Hindlimb muscle (tissue), 1 donor: Measurements from ENCODE around the gene TRIO. TPM values are rescaled to one million over a fixed set of nuclear protein-coding genes. Genes with fewer than 3 reads are reported as not detected.

ENCODE experiments used
- DNase-seq: peaks from one replicate; pipeline ENCODE4 v3.0.0-alpha.2; 2013
- polyA plus RNA-seq: library from polyadenylated mRNA; unstranded; fragments of 120-200 nt; gene quantifications from one replicate; pipeline ENCODE4 v1.2.1, GENCODE V29; 2013; ENCODE audit not compliant: insufficient read length

TRIO gene
- polyA plus RNA-seq, 1 donor, result 181 TPM

DNA sequence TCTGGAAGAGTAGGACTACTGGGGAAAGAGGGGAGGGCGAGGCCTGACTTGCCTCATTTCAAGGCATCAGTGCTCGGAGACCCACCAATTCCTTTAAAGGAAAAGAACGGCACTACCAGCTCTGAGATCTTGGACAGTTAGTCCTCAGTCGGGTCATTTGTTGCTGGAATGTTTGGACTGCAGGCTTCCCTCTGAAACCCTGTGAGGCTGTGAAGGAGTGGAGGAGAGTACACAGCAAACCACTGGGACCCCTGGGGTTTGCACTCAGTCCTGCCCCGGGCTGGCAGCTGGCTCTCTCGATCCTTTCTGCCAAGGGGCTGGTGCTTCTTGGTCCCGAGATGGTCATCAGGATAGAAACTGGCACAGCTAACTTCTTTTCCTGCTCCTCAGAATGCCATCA lies 194.5 kb downstream of the TRIO start:
- no peak for DNase-seq

DNA sequence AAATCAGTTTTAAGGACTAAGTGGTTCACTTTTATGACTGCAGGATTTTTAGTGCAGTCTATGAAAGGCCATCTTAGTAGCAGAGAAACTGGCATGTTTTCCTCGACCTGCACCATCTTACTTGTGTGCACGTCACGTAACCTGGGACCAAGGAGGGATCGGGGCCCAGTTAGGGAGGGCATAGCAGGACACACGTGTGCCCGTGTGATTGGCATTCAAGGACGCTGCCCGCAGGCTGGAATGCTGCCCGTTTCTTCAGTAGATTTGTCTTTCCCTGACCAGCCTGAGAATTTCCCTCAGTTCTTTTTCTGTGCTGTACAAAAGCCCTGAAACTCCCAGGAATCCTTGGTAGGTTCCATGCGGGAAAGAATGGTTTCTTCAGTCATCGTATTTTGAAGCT lies 196.3 kb downstream of the TRIO start:
- DNase-seq, result no peak

- no peak for DNase-seq
Measured at GRCh38 chr5:14341571-14342230, 198.6 kb downstream of the TRIO start.

GRCh38 chr5:14342306-14342705 lies 199.2 kb downstream of the TRIO start:
- no peak for DNase-seq

DNA sequence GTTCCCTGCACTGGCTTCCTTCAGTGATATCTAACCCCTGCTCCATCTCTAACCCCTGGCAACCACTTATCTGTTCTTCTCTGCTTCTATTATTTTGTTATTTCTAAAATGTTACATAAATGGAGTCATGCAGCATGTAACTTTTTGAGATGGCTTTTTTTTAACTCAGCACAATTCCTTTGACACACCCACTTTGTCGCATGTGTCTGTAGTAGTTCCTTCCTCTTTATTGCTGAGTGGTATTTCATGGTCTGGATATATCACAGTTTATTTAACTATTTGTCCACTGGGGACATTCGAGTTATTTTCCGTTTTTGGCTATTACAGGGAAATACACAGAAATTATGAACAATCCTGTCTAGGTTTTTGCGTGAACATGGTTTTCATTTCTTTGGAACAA lies 200.2 kb downstream of the TRIO start:
- DNase-seq, result no peak

DNA sequence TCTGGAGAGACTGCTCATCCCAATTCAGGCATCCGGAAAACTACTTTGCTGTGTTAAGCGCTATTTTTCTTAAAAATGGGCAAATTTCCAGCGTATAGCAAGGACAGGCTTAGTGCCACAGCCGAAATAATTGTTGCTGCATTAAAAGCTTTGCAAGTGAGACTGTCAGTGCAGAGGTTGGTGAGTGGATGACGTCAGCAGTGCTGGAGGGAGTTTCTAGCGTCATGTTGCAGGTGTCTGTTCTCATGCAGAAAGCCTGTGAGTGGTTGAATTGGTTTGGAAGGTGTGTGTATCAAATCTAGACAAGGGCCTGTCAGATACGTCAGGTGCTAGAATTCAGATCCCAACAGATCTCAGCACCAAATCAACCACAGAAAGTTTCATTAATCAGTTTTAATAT lies 204.4 kb downstream of the TRIO start:
- no peak for DNase-seq

- no peak for DNase-seq
Measured at GRCh38 chr5:14348142-14348541, 205.0 kb downstream of the TRIO start.

DNA sequence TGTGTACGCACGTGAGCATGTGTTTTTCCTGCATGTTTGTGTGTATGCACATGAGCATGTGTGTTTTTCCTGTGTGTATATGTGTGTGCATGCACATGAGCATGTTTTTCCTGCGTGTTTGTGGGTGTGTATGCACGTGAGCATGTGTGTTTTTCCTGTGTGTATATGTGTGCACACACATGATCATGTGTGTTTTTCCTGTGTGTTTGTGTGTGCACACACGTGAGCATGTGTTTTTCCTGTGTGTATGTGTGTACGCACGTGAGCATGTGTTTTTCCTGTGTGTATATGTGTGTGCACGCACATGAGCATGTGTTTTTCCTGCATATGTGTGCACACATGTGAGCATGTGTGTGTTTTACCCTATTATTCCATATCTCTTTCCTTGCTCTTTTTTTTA lies 205.9 kb downstream of the TRIO start:
- no peak for DNase-seq

DNA sequence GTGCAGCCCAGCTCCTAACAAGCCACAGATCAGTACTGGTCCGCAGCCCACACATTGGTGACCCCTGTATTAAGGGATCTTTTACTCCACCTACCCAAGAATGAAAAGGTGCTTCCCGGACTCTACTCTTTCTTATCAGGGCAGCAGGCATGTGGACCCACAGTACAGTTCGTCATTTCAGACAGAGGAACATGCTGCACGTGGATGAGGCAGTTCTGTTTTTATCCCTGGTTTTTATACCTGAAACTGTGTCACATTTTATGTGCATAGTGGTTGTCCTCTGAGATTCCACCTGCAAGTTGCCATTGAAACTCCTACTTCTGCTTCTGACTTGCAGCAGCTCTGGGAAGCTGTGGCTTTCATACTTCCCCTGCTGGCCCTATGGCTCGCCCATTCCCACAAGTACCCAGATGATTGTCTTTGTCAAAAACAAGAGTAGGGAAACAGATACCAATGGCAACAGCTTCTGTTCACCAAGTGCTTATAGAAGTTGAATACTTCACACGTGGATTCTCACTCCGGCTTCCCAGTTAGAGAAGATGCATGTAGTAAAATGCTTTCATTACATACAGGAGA lies 208.0 kb downstream of the TRIO start:
- no peak for DNase-seq

GRCh38 chr5:14351845-14352712 lies 208.9 kb downstream of the TRIO start:
- DNase-seq, result peak; percentile 66

- DNase-seq, result no peak
Measured at GRCh38 chr5:14353726-14354474, 210.8 kb downstream of the TRIO start.

DNA sequence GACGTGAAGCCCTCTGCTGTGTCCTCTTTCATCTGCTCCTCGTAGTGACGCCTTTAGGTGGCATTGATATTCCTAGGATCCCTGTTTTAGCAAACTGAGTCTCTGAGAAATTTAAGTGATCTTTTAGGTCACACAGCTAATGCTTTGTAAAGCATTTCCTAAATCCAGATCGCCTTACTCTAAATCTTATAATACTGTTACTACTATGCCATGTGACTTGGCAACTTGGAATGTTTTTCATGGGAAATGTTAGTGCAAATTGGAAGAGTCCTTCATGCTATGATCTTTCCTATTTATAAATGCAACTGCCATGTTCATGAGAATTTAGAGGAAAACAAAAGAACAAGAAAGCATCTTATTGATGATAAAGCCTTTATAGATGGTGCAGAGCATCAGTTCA lies 212.2 kb downstream of the TRIO start:
- no peak for DNase-seq

DNA sequence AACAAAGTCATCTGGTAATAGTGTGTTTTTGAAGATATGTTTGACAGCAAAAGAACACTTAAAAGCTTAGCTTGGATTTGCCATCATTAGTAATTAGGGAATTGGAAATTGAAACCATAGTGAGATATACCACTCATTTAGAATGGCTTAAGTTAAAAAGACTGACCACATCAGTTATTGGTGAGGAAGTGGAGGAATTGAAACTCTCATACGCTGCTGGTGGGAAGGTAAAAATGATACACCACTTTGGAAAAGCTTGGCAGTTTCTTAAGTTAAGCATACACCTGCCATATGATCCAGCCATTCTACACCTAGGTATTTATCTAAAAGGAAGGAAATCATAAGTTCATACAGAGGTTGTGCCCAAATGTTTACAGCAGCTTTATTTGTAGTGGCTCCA lies 213.2 kb downstream of the TRIO start:
- DNase-seq, result no peak

GRCh38 chr5:14357441-14357840 lies 214.3 kb downstream of the TRIO start:
- DNase-seq, result no peak

DNA sequence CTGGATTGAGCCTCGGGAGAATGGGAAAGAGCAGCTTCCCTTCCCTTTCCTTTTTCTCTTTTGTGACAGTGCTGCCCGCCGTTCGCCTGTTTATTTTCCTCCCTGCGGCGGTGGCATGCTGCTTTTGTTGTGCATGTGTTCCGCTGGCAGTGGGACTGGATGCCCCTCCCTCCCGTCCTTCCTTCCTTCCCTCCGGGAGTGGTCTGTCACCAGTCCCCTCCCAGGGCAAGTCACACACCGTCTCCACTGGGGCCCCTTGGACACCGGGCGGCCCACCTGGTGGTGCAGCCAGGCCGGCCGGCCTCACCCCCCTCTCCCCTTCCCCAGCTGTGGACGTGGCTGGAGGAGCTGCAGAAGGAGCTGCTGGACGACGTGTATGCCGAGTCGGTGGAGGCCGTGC lies 214.7 kb downstream of the TRIO start:
- DNase-seq, result no peak

- DNase-seq, result no peak
Measured at GRCh38 chr5:14358536-14358935, 215.4 kb downstream of the TRIO start.

DNA sequence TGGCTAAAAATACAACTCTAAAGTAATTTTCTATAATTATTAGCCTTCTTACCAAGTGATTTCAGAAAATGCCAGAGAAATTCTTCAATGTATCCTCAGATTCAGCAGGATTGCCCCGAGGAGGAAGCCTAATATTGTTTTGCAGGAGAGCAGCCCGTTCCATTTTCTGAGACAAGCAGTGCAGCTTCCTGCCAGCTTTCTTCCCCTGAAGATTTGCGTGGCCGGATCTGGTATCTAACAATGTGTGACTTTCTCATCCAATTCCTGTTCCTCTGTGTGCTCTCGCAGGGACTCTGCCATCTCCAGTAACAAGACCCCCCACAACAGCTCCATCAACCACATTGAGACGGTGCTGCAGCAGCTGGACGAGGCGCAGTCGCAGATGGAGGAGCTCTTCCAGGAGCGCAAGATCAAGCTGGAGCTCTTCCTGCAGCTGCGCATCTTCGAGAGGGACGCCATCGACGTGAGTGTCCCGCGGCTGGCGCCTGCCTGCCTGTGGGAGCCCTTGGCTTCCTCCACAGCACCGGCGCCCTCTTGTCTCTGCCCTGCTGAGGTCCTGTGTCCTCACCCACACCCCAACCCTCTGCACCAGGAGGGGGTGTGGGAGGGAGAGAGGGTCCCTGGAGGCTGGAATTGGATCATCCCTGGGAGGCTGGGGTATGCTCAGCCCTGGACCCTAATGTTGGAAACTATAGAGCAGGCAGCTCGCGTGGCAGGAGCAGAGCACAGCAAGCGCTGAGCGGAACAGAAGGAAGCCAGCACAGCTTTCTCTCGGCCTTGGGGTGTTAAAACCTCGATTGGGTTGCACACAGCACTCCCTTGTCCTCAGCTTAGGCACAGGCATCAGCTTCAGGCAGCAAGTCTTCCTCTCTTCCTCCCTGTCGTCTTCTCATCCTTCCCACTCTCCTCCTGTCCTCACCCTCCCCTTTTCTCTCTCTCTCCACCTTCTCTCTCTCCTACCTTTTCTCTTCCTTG lies 216.2 kb downstream of the TRIO start:
- no peak for DNase-seq

- DNase-seq, result no peak
Measured at GRCh38 chr5:14362491-14362890, 219.3 kb downstream of the TRIO start.

- no peak for DNase-seq
Measured at GRCh38 chr5:14364096-14364495, 221.0 kb downstream of the TRIO start.

- no peak for DNase-seq
Measured at GRCh38 chr5:14364576-14365472, 221.7 kb downstream of the TRIO start.
